Activated naive CD4-positive, alpha-beta T cell treated with anti-CD3 and anti-CD28 coated beads, Interleukin-2, amount 50 U/mL, for 72 hours (primary cell): ENCODE data around the gene LRRK1. TPM values are rescaled to one million over a fixed set of nuclear protein-coding genes. Genes with fewer than 3 reads are reported as not detected.

Experiments
- ATAC-seq, 2 donors: fragments of 150-1000 bp; cut with Tn5 transposase; 2 replicates each; pipeline ENCODE4 v1.10.0; 2021; ENCODE audit warnings: mild to moderate bottlenecking in 2 of 2, moderate library complexity in 2 of 2
- DNase-seq, 2 donors: peaks; one replicate each; pipeline ENCODE4 v3.0.0; 2021 to 2022; ENCODE audit warnings: low spot score in 2 of 2
- H3K27ac Mint-ChIP-seq, 2 donors: one replicate each; pipeline ENCODE4 v1.8.0; 2022; ENCODE audit warnings: mild to moderate bottlenecking in 2 of 2, mixed read lengths in 2 of 2
- H3K36me3 Mint-ChIP-seq, 2 donors: one replicate each; pipeline ENCODE4 v1.8.0; 2022; ENCODE audit warnings: mixed read lengths in 2 of 2
- H3K9me3 Mint-ChIP-seq, 2 donors: one replicate each; pipeline ENCODE4 v1.8.0; 2022; ENCODE audit warnings: mixed read lengths in 2 of 2
- total RNA-seq, 2 donors: library from RNA; stranded (reverse); gene quantifications; one replicate each; pipeline ENCODE4 v1.2.3, GENCODE V29; 2022

LRRK1 gene
- total RNA-seq, 2 donors from 2014 or later = 0.09 to 1.4 TPM

DNA sequence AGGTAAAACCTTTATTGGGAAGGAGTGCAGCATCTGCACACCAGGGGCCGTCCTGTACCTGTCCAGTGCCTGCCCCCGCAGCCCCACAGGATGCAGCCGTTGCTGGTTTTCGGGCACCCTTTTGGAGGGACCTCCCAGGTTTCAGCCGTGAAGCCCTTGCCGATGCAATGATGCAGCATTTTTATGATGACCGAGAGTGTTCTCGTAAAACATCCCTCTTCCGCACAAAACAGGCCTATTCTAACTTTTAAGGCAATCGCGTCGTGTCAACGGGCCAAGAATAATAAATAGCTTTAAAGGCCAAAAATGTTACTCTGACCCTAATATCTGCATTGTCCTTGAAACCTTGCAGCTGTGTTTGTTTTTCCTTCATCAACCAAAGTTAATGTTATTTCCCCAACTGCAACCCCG lies 126.1 kb downstream of the LRRK1 start:
- DNase-seq (no peak), ATAC-seq (no peak)
- peaks cover 0 to 6% of the 10 kb centered on the region in 2 donors for H3K9me3 Mint-ChIP-seq
- peak overlapping the region in 1 of 2 donors; percentile 70 for H3K27ac Mint-ChIP-seq
- H3K36me3 Mint-ChIP-seq = no peaks in the 10 kb centered on the region

DNA sequence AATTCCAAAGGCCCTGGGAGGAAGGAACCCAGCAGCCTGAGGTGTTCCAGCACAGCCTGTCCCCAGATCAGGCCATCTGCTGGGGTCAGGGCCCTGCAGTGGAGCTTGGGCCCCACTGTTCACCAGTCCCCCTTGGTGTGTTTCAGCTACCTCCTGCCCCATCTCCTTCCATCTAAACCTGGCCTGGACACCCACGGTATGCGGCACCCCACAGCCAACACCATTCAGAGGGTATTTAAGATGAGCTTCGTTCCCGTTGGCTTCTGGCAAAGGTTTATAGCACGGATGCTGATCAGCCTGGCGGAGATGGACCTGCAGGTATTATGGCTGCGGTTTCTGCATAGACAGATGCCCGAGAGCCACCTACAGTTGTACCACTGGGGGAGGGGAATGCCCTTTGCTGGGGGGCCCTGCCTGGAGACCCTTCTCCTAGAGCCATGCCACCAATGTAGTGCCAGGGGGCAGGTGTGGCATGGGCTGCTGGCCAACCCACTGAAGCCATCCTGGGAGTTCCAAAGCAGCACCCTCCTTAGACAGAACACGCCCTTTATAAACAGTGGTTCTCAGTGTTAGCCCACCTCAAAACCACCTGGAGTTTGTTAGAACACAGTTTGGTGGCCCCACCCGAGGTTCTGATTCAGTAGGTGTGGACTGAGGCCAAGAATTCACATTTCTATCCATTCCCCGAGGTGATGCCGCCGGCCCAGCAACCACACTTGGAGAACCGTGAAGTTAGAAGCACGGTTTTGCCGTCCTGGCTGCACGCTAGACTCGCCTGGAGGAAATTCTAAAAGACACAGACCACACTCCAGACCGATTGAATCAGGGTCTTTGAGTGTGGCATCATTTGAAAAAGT lies 126.9 kb downstream of the LRRK1 start:
- Mint-ChIP-seq H3K36me3 (no peaks in the 10 kb centered on the region), H3K27ac (no peak overlapping the region), H3K9me3 (peaks cover 0 to 6% of the 10 kb centered on the region in 2 donors)
- peak in 1 of 2 donors; percentile 44 for DNase-seq
- no peak for ATAC-seq

- DNase-seq (peak in 1 of 2 donors; percentile 26), ATAC-seq (no peak)
- H3K27ac Mint-ChIP-seq = no peak overlapping the region
- no peaks in the 10 kb centered on the region for H3K36me3 Mint-ChIP-seq
- H3K9me3 Mint-ChIP-seq = peaks cover 0 to under 1% of the 10 kb centered on the region in 2 donors
Observed at GRCh38 chr15:101046826-101047225, 127.7 kb downstream of the LRRK1 start.

- no peaks in the 10 kb centered on the region for H3K9me3 Mint-ChIP-seq
- DNase-seq (peak in 1 of 2 donors; percentile 34), ATAC-seq (no peak)
- H3K27ac Mint-ChIP-seq = no peak overlapping the region
- H3K36me3 Mint-ChIP-seq = no peaks in the 10 kb centered on the region
Observed at GRCh38 chr15:101047301-101047781, 128.2 kb downstream of the LRRK1 start.

GRCh38 chr15:101048176-101048575 lies 129.0 kb downstream of the LRRK1 start:
- H3K27ac Mint-ChIP-seq = no peak overlapping the region
- ATAC-seq (no peak), DNase-seq (no peak)
- H3K36me3 Mint-ChIP-seq = no peaks in the 10 kb centered on the region
- no peaks in the 10 kb centered on the region for H3K9me3 Mint-ChIP-seq

DNA sequence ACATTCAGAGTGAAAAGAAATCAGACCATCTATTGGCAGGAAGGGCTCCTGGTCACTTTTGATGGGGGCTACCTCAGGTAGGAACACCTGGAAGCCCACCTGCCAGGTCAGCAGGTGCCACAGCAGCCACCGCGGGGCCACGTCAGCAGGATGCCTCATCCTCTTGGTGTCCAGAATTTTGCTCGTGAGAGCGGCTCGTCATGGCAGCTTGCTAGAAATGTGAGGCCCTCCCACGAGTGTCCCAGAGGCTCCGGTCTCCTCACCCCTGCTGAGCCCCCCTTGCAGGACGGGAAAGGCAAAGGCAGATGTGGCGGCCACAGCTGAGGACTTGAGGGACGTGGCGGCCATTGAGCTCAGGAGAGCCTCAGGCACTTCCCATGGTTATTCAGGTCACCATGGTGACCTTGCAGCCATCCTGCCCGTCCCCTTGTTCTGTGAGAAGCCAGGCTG lies 129.4 kb downstream of the LRRK1 start:
- peak overlapping the region in 1 of 2 donors; percentile 11 for H3K27ac Mint-ChIP-seq
- H3K36me3 Mint-ChIP-seq = no peaks in the 10 kb centered on the region
- peak in 1 of 2 donors; percentile 18 for DNase-seq
- H3K9me3 Mint-ChIP-seq = no peaks in the 10 kb centered on the region
- no peak for ATAC-seq

DNA sequence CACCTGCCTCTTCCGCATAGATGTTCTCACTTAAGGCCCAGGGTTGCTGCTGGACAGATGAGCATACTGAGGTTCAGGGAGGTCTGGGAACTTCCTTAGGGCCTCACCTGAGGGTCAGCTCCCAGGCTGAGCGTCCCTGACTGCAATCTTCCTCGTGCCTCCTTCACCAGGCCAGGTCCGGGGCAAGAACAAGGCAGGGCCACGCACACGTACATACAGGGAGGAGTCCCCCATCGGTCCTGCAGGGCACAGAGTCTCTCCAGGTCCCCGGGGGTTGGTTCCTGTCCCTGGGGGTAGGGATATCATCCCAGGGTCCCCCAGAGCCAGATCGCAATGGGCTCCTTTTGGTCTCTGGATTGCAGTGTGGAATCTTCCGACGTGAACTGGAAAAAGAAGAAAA lies 130.1 kb downstream of the LRRK1 start:
- DNase-seq = peak in 1 of 2 donors; percentile 45
- Mint-ChIP-seq H3K27ac (peak overlapping the region; percentile 11 to 68), H3K36me3 (no peaks in the 10 kb centered on the region), H3K9me3 (no peaks in the 10 kb centered on the region)
- no peak for ATAC-seq

- Mint-ChIP-seq H3K36me3 (no peaks in the 10 kb centered on the region), H3K27ac (peak overlapping the region in 1 of 2 donors; percentile 55), H3K9me3 (no peaks in the 10 kb centered on the region)
- no peak for ATAC-seq
- DNase-seq = peak in 1 of 2 donors; percentile 38
Observed at GRCh38 chr15:101049856-101050622, 130.9 kb downstream of the LRRK1 start.

DNA sequence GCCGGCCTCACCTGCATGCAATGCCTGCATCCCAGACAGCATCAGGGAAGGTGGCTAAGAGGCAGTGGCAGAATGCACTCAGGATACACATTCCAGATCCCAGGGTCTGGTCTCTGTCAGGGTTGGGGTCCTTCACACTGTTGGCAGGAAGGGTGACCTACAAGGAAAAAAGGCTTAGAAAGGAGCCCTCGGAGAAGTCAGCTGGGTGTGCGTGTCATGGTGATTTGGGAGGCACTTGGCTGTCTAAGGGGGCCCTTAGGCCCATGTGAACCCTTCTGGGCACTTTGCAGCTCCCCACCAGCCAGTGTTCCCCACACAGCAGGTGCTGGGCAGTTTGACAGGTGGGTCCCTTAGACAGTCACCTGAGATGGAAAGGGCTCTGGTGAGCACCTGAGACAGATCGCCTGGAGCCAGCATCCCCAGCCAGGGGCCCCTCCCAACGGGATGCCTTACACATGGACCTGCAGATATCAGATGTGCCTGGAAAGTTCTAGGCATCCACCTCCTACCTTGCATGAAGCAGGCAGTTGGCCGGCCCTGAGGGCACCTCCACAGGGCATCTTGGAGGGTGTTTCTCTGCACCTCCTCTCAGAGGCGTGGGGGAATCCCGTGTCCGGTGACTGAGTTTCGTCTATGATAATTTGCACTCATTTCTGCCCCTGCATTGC lies 131.6 kb downstream of the LRRK1 start:
- Mint-ChIP-seq H3K36me3 (no peaks in the 10 kb centered on the region), H3K27ac (peak overlapping the region in 1 of 2 donors; percentile 55), H3K9me3 (no peaks in the 10 kb centered on the region)
- no peak for ATAC-seq
- DNase-seq = peak in 1 of 2 donors; percentile 26

GRCh38 chr15:101051291-101052030 lies 132.3 kb downstream of the LRRK1 start:
- ATAC-seq (no peak), DNase-seq (peak in 1 of 2 donors; percentile 42)
- H3K27ac Mint-ChIP-seq = peak overlapping the region in 1 of 2 donors; percentile 29
- no peaks in the 10 kb centered on the region for H3K36me3 Mint-ChIP-seq
- no peaks in the 10 kb centered on the region for H3K9me3 Mint-ChIP-seq

- Mint-ChIP-seq H3K36me3 (no peaks in the 10 kb centered on the region), H3K27ac (no peak overlapping the region), H3K9me3 (no peaks in the 10 kb centered on the region)
- DNase-seq = no peak
- ATAC-seq = no peak
Observed at GRCh38 chr15:101052031-101052620, 133.0 kb downstream of the LRRK1 start.

DNA sequence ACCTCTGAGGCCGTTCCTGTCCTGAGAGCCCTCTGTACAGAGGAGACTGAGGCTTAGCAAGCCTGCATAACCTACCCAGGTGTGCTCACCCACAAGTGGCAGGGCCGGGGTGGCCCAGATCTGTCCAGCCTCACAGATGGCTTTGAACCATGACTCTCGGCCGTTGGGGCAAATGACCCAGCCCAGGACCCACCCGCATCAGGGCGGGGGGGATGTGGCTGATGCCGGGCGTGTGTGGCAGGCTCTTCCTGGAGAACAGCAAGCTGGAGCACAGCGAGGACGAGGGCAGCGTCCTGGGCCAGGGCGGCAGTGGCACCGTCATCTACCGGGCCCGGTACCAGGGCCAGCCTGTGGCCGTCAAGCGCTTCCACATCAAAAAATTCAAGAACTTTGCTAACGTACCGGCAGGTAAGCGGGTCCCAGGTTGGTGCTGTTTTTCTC lies 133.5 kb downstream of the LRRK1 start:
- no peak for DNase-seq
- Mint-ChIP-seq H3K36me3 (no peaks in the 10 kb centered on the region), H3K9me3 (no peaks in the 10 kb centered on the region), H3K27ac (no peak overlapping the region)
- ATAC-seq = no peak

GRCh38 chr15:101053261-101053660 lies 134.1 kb downstream of the LRRK1 start:
- ATAC-seq (no peak), DNase-seq (no peak)
- no peaks in the 10 kb centered on the region for H3K9me3 Mint-ChIP-seq
- no peak overlapping the region for H3K27ac Mint-ChIP-seq
- H3K36me3 Mint-ChIP-seq = no peaks in the 10 kb centered on the region

DNA sequence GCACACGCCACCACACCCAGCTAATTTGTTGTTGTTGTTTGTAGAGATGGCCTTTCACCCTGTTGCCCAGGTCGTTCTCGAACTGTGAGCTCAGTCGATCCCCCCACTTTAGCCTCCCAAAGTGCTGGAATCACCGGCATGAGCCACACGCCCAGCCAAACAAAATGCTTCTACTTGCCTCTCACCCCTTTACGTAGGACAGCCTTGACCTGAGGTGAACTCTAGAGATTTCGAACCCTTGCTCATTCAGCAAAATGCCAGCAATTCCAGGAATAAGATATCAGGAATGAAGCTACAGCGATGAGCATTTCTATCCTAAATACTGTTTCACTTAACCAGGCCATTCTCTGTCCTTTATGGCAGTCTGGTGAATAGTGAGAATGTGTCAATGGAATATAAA lies 135.0 kb downstream of the LRRK1 start:
- no peaks in the 10 kb centered on the region for H3K9me3 Mint-ChIP-seq
- H3K27ac Mint-ChIP-seq = peak overlapping the region in 1 of 2 donors; percentile 16
- no peak for DNase-seq
- no peaks in the 10 kb centered on the region for H3K36me3 Mint-ChIP-seq
- ATAC-seq = no peak

DNA sequence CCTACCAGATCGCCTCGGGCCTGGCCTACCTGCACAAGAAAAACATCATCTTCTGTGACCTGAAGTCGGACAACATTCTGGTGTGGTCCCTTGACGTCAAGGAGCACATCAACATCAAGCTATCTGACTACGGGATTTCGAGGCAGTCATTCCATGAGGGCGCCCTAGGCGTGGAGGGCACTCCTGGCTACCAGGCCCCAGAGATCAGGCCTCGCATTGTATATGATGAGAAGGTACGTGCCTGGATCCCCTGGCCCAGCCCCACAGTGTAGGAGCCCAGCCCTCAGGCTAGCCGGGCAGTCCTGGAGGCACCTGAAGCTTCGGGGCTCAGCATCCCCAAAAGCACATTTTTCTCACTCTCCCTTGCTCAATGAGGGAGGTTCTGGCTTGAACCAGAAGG lies 135.8 kb downstream of the LRRK1 start:
- H3K27ac Mint-ChIP-seq = no peak overlapping the region
- no peak for DNase-seq
- H3K9me3 Mint-ChIP-seq = no peaks in the 10 kb centered on the region
- H3K36me3 Mint-ChIP-seq = no peaks in the 10 kb centered on the region
- no peak for ATAC-seq

DNA sequence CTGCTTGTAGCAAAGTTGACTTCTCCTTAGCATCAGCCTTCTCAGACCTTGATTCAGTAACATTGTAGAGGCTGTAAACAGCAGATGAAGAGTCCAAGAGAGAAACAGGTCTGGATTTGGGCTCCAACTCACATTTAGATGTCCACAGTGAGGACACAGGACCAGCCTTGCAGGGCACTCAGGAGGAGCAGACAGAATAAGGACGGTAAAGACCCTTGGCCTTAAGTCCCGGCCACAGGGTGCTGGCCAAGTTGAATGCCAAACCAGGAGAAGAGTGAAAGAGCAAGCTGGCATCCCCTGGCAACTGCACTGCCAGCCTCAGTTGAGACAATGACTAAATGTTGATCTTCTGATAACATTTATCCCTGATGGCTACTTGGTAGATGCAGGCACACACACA lies 136.3 kb downstream of the LRRK1 start:
- no peak for DNase-seq
- H3K27ac Mint-ChIP-seq = peak overlapping the region in 1 of 2 donors; percentile 37
- H3K9me3 Mint-ChIP-seq = no peaks in the 10 kb centered on the region
- ATAC-seq = no peak
- no peaks in the 10 kb centered on the region for H3K36me3 Mint-ChIP-seq
